HEK293T (cell line): Measurements from ENCODE around the gene IL6.

Experiments used
- BHLHE40 ChIP-seq: fragments of 450-650 bp; IDR thresholded peaks from 2 replicates; pipeline ENCODE4 v1.6.1; 2016; ENCODE audit warnings: mild to moderate bottlenecking, moderate library complexity, borderline replicate concordance
- CTBP1 ChIP-seq: fragments of 450-650 bp; IDR thresholded peaks from 2 replicates; pipeline ENCODE4 v1.6.1; 2016; ENCODE audit warnings: borderline replicate concordance
- LEF1 ChIP-seq: fragments of 450-650 bp; IDR thresholded peaks from 2 replicates; pipeline ENCODE4 v1.6.1; 2017; ENCODE audit warnings: mild to moderate bottlenecking, borderline replicate concordance
- TARDBP ChIP-seq: fragments of 450-650 bp; IDR thresholded peaks from 2 replicates; pipeline ENCODE4 v1.6.1; 2016

DNA sequence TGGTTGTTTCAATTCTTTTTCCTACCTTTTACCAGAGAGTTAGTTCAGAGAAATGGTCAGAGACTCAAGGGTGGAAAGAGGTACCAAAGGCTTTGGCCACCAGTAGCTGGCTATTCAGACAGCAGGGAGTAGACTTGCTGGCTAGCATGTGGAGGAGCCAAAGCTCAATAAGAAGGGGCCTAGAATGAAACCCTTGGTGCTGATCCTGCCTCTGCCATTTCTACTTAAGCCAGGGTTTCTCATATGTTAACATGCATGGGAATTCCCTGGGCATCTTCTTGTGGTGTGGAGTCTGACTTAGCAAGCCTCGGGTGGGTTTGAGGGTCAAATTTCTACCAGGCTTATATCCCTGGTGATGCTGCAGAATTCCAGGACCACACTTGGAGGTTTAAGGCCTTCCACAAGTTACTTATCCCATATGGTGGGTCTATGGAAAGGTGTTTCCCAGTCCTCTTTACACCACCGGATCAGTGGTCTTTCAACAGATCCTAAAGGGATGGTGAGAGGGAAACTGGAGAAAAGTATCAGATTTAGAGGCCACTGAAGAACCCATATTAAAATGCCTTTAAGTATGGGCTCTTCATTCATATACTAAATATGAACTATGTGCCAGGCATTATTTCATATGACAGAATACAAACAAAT, 3.2 kb downstream of the IL6 start:
- TF ChIP-seq CTBP1 (no peak), TARDBP (no peak), BHLHE40 (no peak), LEF1 (no peak)
